ENCODE results near the gene SPRED3.
A peak's percentile ranks its signal among the peaks of the same experiment; 100 is the strongest.

DNA sequence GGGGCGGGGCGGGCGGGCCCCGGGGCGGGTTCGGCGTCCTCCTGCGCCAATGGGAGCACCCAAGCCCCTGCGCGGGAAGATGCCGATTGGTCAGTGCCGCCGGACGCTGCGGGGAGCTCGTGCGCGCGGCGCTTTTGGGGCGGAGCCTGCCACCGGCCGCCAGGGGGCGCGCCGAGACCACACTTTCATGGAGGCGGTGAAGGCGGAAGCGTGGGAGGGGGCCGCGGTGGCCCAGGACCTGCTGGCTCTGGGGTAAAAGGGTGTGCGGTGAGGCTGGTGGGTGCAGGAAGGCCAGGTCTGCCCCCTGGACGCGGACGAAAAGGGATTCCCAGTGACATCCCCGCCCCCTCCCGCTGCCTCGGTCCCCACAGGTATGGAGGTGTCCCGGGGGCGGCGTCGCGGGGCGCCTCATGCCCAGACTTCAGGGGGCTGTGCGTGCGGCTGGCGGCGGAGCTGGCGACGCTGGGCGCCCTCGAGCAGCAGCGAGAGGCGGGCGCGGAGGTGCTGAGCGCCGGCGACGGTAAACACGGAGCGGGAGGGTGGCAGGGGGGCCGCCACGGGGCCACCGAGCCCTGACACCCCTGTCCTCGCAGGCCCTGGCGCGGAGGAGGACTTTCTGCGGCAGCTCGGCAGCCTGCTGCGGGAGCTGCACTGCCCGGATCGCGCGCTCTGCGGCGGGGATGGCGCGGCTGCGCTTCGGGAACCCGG, 14.6 kb downstream of the SPRED3 start, which contains the start of gene FAM98C:
- TF ChIP-seq, protein P1, sequence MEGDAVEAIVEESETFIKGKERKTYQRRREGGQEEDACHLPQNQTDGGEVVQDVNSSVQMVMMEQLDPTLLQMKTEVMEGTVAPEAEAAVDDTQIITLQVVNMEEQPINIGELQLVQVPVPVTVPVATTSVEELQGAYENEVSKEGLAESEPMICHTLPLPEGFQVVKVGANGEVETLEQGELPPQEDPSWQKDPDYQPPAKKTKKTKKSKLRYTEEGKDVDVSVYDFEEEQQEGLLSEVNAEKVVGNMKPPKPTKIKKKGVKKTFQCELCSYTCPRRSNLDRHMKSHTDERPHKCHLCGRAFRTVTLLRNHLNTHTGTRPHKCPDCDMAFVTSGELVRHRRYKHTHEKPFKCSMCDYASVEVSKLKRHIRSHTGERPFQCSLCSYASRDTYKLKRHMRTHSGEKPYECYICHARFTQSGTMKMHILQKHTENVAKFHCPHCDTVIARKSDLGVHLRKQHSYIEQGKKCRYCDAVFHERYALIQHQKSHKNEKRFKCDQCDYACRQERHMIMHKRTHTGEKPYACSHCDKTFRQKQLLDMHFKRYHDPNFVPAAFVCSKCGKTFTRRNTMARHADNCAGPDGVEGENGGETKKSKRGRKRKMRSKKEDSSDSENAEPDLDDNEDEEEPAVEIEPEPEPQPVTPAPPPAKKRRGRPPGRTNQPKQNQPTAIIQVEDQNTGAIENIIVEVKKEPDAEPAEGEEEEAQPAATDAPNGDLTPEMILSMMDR (IDR thresholded peaks at IDR 0.05) = peak; percentile 73 to 99 (median 98)
- TF ChIP-seq POLR2A (IDR thresholded peaks at IDR 0.05) = peak in 1 of 2 donors; percentile 67

Data from thyroid gland (tissue), 4 donors.